PC-3 (cell line): ENCODE results near the gene TMEM200C. TPM values are rescaled to one million over a fixed set of nuclear protein-coding genes. Genes with fewer than 3 reads are reported as not detected.

ENCODE experiments used
- ATAC-seq: fragments of 200-7000 bp; cut with Tn5 transposase; 2 replicates; pipeline ENCODE4 v1.9.1; 2020; ENCODE audit warnings: mild to moderate bottlenecking, moderate library complexity
- BruUV-seq: library from RNA; stranded (reverse); fragments of 400-500 nt; replicated peaks from 2 replicates; lab custom pipeline; 2021; lab: Mats Ljungman, UMichigan
- CTCF ChIA-PET: fragments of 300-600 bp; sonication (Branson Sonifier 250); formaldehyde crosslinking; loops from one replicate; lab custom pipeline; 2022; ENCODE audit warnings: antibody characterized with exemption; lab: Charles Lee
- POLR2A ChIA-PET: fragments of 300-600 bp; sonication (Branson Sonifier 250); formaldehyde crosslinking; loops from one replicate; lab custom pipeline; 2022; ENCODE audit warnings: antibody characterized with exemption; ENCODE audit not compliant: unreplicated experiment; lab: Charles Lee
- DNase-seq: peaks from one replicate; pipeline ENCODE4 v3.0.0-alpha.2; 2015
- H2AFZ ChIP-seq: fragments of 300-600 bp; sonication (generic); 2 replicates; pipeline ENCODE4 v1.6.0; 2016; ENCODE audit warnings: antibody characterized with exemption, low read length
- H3F3A ChIP-seq: fragments of 300-600 bp; sonication (generic); one replicate; pipeline ENCODE4 v1.6.0; 2017; ENCODE audit warnings: antibody characterized with exemption, low read length, control low read depth, mild to moderate bottlenecking; ENCODE audit not compliant: unreplicated experiment
- H3K27ac ChIP-seq: fragments of 300-600 bp; sonication (generic); 2 replicates; pipeline ENCODE4 v1.5.1; 2016; ENCODE audit warnings: mild to moderate bottlenecking, low read length
- H3K27me3 ChIP-seq: fragments of 300-600 bp; sonication (generic); 2 replicates; pipeline ENCODE4 v1.6.1; 2016; ENCODE audit warnings: low read length, mixed read lengths
- H3K36me3 ChIP-seq: fragments of 300-600 bp; sonication (generic); 2 replicates; pipeline ENCODE4 v1.6.1; 2016; ENCODE audit warnings: low read depth, mixed run types, low read length, mixed read lengths
- H3K4me1 ChIP-seq: fragments of 300-600 bp; sonication (generic); 2 replicates; pipeline ENCODE4 v1.5.1; 2016; ENCODE audit warnings: low read length; ENCODE audit not compliant: insufficient read depth
- H3K4me2 ChIP-seq: fragments of 300-600 bp; sonication (generic); 2 replicates; pipeline ENCODE4 v1.6.0; 2016; ENCODE audit warnings: low read length
- H3K4me3 ChIP-seq: fragments of 300-600 bp; sonication (generic); 2 replicates; pipeline ENCODE4 v1.5.1; 2016; ENCODE audit warnings: mild to moderate bottlenecking, low read length, mixed read lengths
- H3K79me2 ChIP-seq: fragments of 300-600 bp; sonication (generic); 2 replicates; pipeline ENCODE4 v1.6.1; 2017; ENCODE audit warnings: low read length, mixed read lengths
- H3K9ac ChIP-seq: fragments of 300-600 bp; sonication (generic); 2 replicates; pipeline ENCODE4 v1.6.0; 2016; ENCODE audit warnings: mild to moderate bottlenecking, low read length
- H3K9me2 ChIP-seq: fragments of 300-600 bp; sonication (generic); replicated peaks from 2 replicates; pipeline ENCODE4 v1.6.1; 2016; ENCODE audit warnings: mixed run types, low read length, mixed read lengths
- H3K9me3 ChIP-seq: fragments of 300-600 bp; sonication (generic); 2 replicates; pipeline ENCODE4 v1.6.1; 2016; ENCODE audit warnings: low read length, mixed read lengths
- H4K20me1 ChIP-seq: fragments of 300-600 bp; sonication (generic); 2 replicates; pipeline ENCODE4 v1.6.1; 2016; ENCODE audit warnings: low read length, mixed read lengths
- EZH2 ChIP-seq: fragments of 300-600 bp; sonication (generic); IDR thresholded peaks from one replicate; pipeline ENCODE4 v1.6.1; 2017; ENCODE audit warnings: antibody characterized with exemption, mild to moderate bottlenecking, low read length; ENCODE audit not compliant: unreplicated experiment
- EZH2phosphoT487 ChIP-seq: fragments of 300-600 bp; sonication (generic); IDR thresholded peaks from 2 replicates; pipeline ENCODE4 v1.6.1; 2018; ENCODE audit warnings: mild to moderate bottlenecking, antibody characterized with exemption, low read length, borderline replicate concordance
- intact Hi-C: fragments of 100-400 bp; cut with micrococcal nuclease; formaldehyde crosslinking; loops from 2 replicates; pipeline ENCODE4 v1.9.0; 2023
- total RNA-seq: library from RNA; depleted of rRNA; stranded (reverse); fragments of >200 nt; gene quantifications from 2 replicates; pipeline ENCODE4 v1.2.3, GENCODE V29; 2014
- TF ChIP-seq, protein P1 (sequence below): fragments of 300-600 bp; sonication (generic); conservative IDR thresholded peaks from 2 replicates; pipeline ENCODE4 v1.5.1; 2017; ENCODE audit warnings: antibody characterized with exemption, low read depth, mild to moderate bottlenecking, low read length

Gene TMEM200C
- total RNA-seq, 1 experiment from 2014 or later = 6.5 TPM

DNA sequence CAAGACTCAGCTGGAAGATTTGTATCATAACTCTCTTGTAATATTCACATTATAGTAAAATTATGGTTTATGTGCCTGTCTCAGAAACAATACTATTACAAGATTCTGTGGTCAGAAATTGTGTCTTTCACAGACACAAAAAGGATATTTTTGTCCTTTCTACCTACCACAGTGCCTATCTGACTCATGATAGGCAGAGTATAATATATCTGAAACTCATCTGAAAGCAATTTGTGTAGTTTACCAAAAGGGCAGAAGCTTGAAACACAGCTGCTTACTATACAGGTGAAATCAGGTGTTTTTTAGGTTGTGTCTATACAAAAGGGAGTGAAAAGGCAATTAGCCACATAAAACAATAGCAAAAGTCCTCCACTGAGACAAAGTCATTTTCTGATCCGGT lies 10.9 kb downstream of the TMEM200C start:
- no peaks in the 10 kb centered on the region for H3K36me3 ChIP-seq
- no peaks in the 10 kb centered on the region for H3K4me1 ChIP-seq
- TF ChIP-seq EZH2 = no peak
- no peak for TF ChIP-seq EZH2phosphoT487
- TF ChIP-seq, protein P1, sequence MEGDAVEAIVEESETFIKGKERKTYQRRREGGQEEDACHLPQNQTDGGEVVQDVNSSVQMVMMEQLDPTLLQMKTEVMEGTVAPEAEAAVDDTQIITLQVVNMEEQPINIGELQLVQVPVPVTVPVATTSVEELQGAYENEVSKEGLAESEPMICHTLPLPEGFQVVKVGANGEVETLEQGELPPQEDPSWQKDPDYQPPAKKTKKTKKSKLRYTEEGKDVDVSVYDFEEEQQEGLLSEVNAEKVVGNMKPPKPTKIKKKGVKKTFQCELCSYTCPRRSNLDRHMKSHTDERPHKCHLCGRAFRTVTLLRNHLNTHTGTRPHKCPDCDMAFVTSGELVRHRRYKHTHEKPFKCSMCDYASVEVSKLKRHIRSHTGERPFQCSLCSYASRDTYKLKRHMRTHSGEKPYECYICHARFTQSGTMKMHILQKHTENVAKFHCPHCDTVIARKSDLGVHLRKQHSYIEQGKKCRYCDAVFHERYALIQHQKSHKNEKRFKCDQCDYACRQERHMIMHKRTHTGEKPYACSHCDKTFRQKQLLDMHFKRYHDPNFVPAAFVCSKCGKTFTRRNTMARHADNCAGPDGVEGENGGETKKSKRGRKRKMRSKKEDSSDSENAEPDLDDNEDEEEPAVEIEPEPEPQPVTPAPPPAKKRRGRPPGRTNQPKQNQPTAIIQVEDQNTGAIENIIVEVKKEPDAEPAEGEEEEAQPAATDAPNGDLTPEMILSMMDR = no peak
- CTCF ChIA-PET = interaction anchor here (0.6 kb wide), 1 partner anchor 265 kb away, joined by 3 read pairs; no protein-coding TSS in a partner anchor
- ATAC-seq (no peak), DNase-seq (no peak)
- H3K9me3 ChIP-seq = no peaks in the 10 kb centered on the region
- H3K79me2 ChIP-seq = no peaks in the 10 kb centered on the region
- BruUV-seq = no TSS peak
- H3K4me3 ChIP-seq = no peak overlapping the region
- H3K27ac ChIP-seq = no peak overlapping the region
- H2AFZ ChIP-seq = no peak overlapping the region
- intact Hi-C loops = loop anchor here (5.0 kb wide), 1 partner anchor 528 kb away; the partner anchor contains the start of gene L3MBTL4
- no peak overlapping the region for H3K9ac ChIP-seq
- POLR2A ChIA-PET = no interaction called here
- H3K27me3 ChIP-seq = no peaks in the 10 kb centered on the region; the same call in 1 of the 2 replicates
- no peaks in the 10 kb centered on the region for H3K9me2 ChIP-seq
- H3K4me2 ChIP-seq = no peak overlapping the region
- no peaks in the 10 kb centered on the region for H3F3A ChIP-seq
- no peaks in the 10 kb centered on the region for H4K20me1 ChIP-seq

GRCh38 chr18:5879479-5879882 lies 15.8 kb downstream of the TMEM200C start:
- Histone ChIP-seq H3K4me3 (no peak overlapping the region), H3K4me1 (no peaks in the 10 kb centered on the region), H3K4me2 (no peak overlapping the region), H2AFZ (no peak overlapping the region), H3K27me3 (peaks cover 4% of the 10 kb centered on the region; the same call in 1 of the 2 replicates), H3K27ac (no peak overlapping the region), H3K36me3 (no peaks in the 10 kb centered on the region), H3K9me2 (no peaks in the 10 kb centered on the region), H3F3A (no peaks in the 10 kb centered on the region), H3K79me2 (no peaks in the 10 kb centered on the region), H4K20me1 (no peaks in the 10 kb centered on the region), H3K9ac (no peak overlapping the region), H3K9me3 (no peaks in the 10 kb centered on the region)
- POLR2A ChIA-PET = interaction anchor here (0.6 kb wide), 1 partner anchor 1218 kb away, joined by 13 read pairs; no protein-coding TSS in a partner anchor
- peak; percentile 58 for DNase-seq
- TF ChIP-seq, protein P1 = peak; percentile 90
- no peak for TF ChIP-seq EZH2
- CTCF ChIA-PET = interaction anchor here (0.5 to 1.0 kb wide), 7 partner anchors 11 to 643 kb away, joined by 3 to 7 read pairs (median 4); no protein-coding TSS in a partner anchor
- ATAC-seq = peak; percentile 57
- BruUV-seq = no TSS peak
- intact Hi-C loops = loop anchor here (1.0 to 10.0 kb wide), 6 partner anchors 98 to 1007 kb away; partner anchors contain the start of gene ARHGAP28

- no peak for DNase-seq
- Histone ChIP-seq H3F3A (no peaks in the 10 kb centered on the region), H2AFZ (no peak overlapping the region), H3K36me3 (no peaks in the 10 kb centered on the region), H3K9ac (no peak overlapping the region), H3K9me3 (no peaks in the 10 kb centered on the region), H3K79me2 (no peaks in the 10 kb centered on the region), H3K4me1 (no peaks in the 10 kb centered on the region), H3K9me2 (no peaks in the 10 kb centered on the region), H3K4me3 (no peak overlapping the region), H3K27ac (no peak overlapping the region), H3K27me3 (peaks cover 4% of the 10 kb centered on the region; the same call in 1 of the 2 replicates), H4K20me1 (no peaks in the 10 kb centered on the region), H3K4me2 (no peak overlapping the region)
- TF ChIP-seq EZH2 (no peak), EZH2phosphoT487 (no peak)
- TF ChIP-seq, protein P1 = no peak
- intact Hi-C loops = loop anchor here (5.0 to 10.0 kb wide), 2 partner anchors 100 to 848 kb away; partner anchors contain the start of gene ARHGAP28
- CTCF ChIA-PET = no interaction called here
- ATAC-seq = no peak
- no TSS peak for BruUV-seq
- POLR2A ChIA-PET = no interaction called here
These were observed 18.4 kb downstream of the TMEM200C start for GRCh38 chr18:5876891-5877290.
